D341Med (cell line): ENCODE results near the gene CNTNAP5.

ENCODE experiments used
- DNase-seq: peaks from one replicate; pipeline ENCODE4 v3.0.0; 2012; ENCODE audit warnings: low spot score

CNTNAP5 gene

GRCh38 chr2:124814968-124815745, 790.1 kb downstream of the CNTNAP5 start:
- DNase-seq: no peak

- no peak for DNase-seq
These were observed 790.9 kb downstream of the CNTNAP5 start for GRCh38 chr2:124816007-124816406.

- DNase-seq: no peak
These were observed 797.4 kb downstream of the CNTNAP5 start for GRCh38 chr2:124822516-124822915.

- no peak for DNase-seq
These were observed 799.4 kb downstream of the CNTNAP5 start for GRCh38 chr2:124824441-124824840.

- no peak for DNase-seq
These were observed 807.4 kb downstream of the CNTNAP5 start for GRCh38 chr2:124832521-124832920.

- DNase-seq: no peak
These were observed 809.2 kb downstream of the CNTNAP5 start for GRCh38 chr2:124834331-124834730.

GRCh38 chr2:124835331-124835730, 810.2 kb downstream of the CNTNAP5 start:
- no peak for DNase-seq

- no peak for DNase-seq
These were observed 811.3 kb downstream of the CNTNAP5 start for GRCh38 chr2:124836416-124836815.

GRCh38 chr2:124837496-124837895, 812.4 kb downstream of the CNTNAP5 start:
- DNase-seq: no peak

GRCh38 chr2:124838406-124838805, 813.3 kb downstream of the CNTNAP5 start:
- no peak for DNase-seq

- DNase-seq: no peak
These were observed 842.2 kb downstream of the CNTNAP5 start for GRCh38 chr2:124867247-124867646.

GRCh38 chr2:124874219-124874618, 849.1 kb downstream of the CNTNAP5 start:
- no peak for DNase-seq

GRCh38 chr2:124874676-124875075, 849.6 kb downstream of the CNTNAP5 start:
- no peak for DNase-seq

- no peak for DNase-seq
These were observed 850.6 kb downstream of the CNTNAP5 start for GRCh38 chr2:124875627-124876244.

GRCh38 chr2:124877141-124877577, 852.1 kb downstream of the CNTNAP5 start:
- no peak for DNase-seq

- DNase-seq: no peak
These were observed 854.6 kb downstream of the CNTNAP5 start for GRCh38 chr2:124879640-124880039.

- no peak for DNase-seq
These were observed 855.9 kb downstream of the CNTNAP5 start for GRCh38 chr2:124880995-124881394.

- no peak for DNase-seq
These were observed 857.3 kb downstream of the CNTNAP5 start for GRCh38 chr2:124882423-124882822.

GRCh38 chr2:124883595-124883994, 858.5 kb downstream of the CNTNAP5 start:
- DNase-seq: no peak

- DNase-seq: no peak
These were observed 859.2 kb downstream of the CNTNAP5 start for GRCh38 chr2:124884315-124884714.

- DNase-seq: no peak
These were observed 861.1 kb downstream of the CNTNAP5 start for GRCh38 chr2:124886216-124886615.

- no peak for DNase-seq
These were observed 862.4 kb downstream of the CNTNAP5 start for GRCh38 chr2:124887466-124887865.

- no peak for DNase-seq
These were observed 863.3 kb downstream of the CNTNAP5 start for GRCh38 chr2:124888431-124888830.

- DNase-seq: no peak
These were observed 869.1 kb downstream of the CNTNAP5 start for GRCh38 chr2:124894199-124894598.
